HG03442 (cell line): ENCODE data around the gene PARD3.
"Not testable (repeated sequence)": the region's sequence is repeated elsewhere in the genome, so short reads cannot be mapped to it uniquely, and the experiment has no call there.

ENCODE experiments used
- ATAC-seq: cut with Tn5 transposase; IDR thresholded peaks from one replicate; pipeline ENCODE4 v1.9.1; 2021; ENCODE audit warnings: mild to moderate bottlenecking, moderate library complexity; ENCODE audit not compliant: unreplicated experiment

The PARD3 gene

GRCh38 chr10:34768261-34768971, 46.7 kb downstream of the PARD3 start:
- no peak for ATAC-seq

GRCh38 chr10:34766811-34767494, 48.1 kb downstream of the PARD3 start:
- no peak for ATAC-seq

- ATAC-seq, result no peak
Measured at GRCh38 chr10:34766266-34766600, 48.9 kb downstream of the PARD3 start.

- ATAC-seq, result no peak
Measured at GRCh38 chr10:34764472-34764946, 50.6 kb downstream of the PARD3 start.

GRCh38 chr10:34762603-34763299, 52.3 kb downstream of the PARD3 start:
- ATAC-seq, result no peak

GRCh38 chr10:34762156-34762555, 52.9 kb downstream of the PARD3 start:
- ATAC-seq, result no peak

- ATAC-seq, result no peak
Measured at GRCh38 chr10:34761453-34761852, 53.6 kb downstream of the PARD3 start.

- ATAC-seq, result no peak
Measured at GRCh38 chr10:34760606-34761005, 54.5 kb downstream of the PARD3 start.

GRCh38 chr10:34759837-34760215, 55.3 kb downstream of the PARD3 start:
- ATAC-seq, result no peak

- ATAC-seq, result no peak
Measured at GRCh38 chr10:34759161-34759836, 55.8 kb downstream of the PARD3 start.

GRCh38 chr10:34758447-34758996, 56.6 kb downstream of the PARD3 start:
- ATAC-seq, result peak; percentile 79

- no peak for ATAC-seq
Measured at GRCh38 chr10:34757933-34758332, 57.2 kb downstream of the PARD3 start.

- ATAC-seq, result not testable (repeated sequence)
Measured at GRCh38 chr10:34757181-34757580, 57.9 kb downstream of the PARD3 start.

- no peak for ATAC-seq
Measured at GRCh38 chr10:34756584-34756983, 58.5 kb downstream of the PARD3 start.

GRCh38 chr10:34753014-34753757, 61.9 kb downstream of the PARD3 start:
- no peak for ATAC-seq

GRCh38 chr10:34751272-34751671, 63.8 kb downstream of the PARD3 start:
- ATAC-seq, result no peak

GRCh38 chr10:34750795-34751194, 64.3 kb downstream of the PARD3 start:
- not testable (repeated sequence) for ATAC-seq

- no peak for ATAC-seq
Measured at GRCh38 chr10:34748767-34749166, 66.3 kb downstream of the PARD3 start.

GRCh38 chr10:34748357-34748756, 66.7 kb downstream of the PARD3 start:
- no peak for ATAC-seq

GRCh38 chr10:34746094-34746493, 69.0 kb downstream of the PARD3 start:
- no peak for ATAC-seq
